ENCODE data around the gene CACNA2D4.

Gene CACNA2D4

GRCh38 chr12:1806301-1807086, 112.0 kb downstream of the CACNA2D4 start:
- no peak overlapping the region for H3K4me3 ChIP-seq (ENCODE audit: low read depth, low read length)

- H3K4me3 ChIP-seq (ENCODE audit: low read depth, low read length): no peak overlapping the region
These were observed 112.9 kb downstream of the CACNA2D4 start for GRCh38 chr12:1805441-1806081.

- no peak overlapping the region for H3K4me3 ChIP-seq (ENCODE audit: low read depth, low read length)
These were observed 113.7 kb downstream of the CACNA2D4 start for GRCh38 chr12:1804545-1805332.

- no peak overlapping the region for H3K4me3 ChIP-seq (ENCODE audit: low read depth, low read length)
These were observed 114.7 kb downstream of the CACNA2D4 start for GRCh38 chr12:1803736-1804135.

- H3K4me3 ChIP-seq (ENCODE audit: low read depth, low read length): no peak overlapping the region
These were observed 117.0 kb downstream of the CACNA2D4 start for GRCh38 chr12:1801303-1801975.

- no peak overlapping the region for H3K4me3 ChIP-seq (ENCODE audit: low read depth, low read length)
These were observed 117.8 kb downstream of the CACNA2D4 start for GRCh38 chr12:1800401-1801302.

- H3K4me3 ChIP-seq (ENCODE audit: low read depth, low read length): no peak overlapping the region
These were observed 118.5 kb downstream of the CACNA2D4 start for GRCh38 chr12:1799882-1800400.

- H3K4me3 ChIP-seq (ENCODE audit: low read depth, low read length): no peak overlapping the region
These were observed 119.2 kb downstream of the CACNA2D4 start for GRCh38 chr12:1799051-1799881.

GRCh38 chr12:1798641-1799020, 119.8 kb downstream of the CACNA2D4 start:
- H3K4me3 ChIP-seq (ENCODE audit: low read depth, low read length): no peak overlapping the region

GRCh38 chr12:1797991-1798640, 120.3 kb downstream of the CACNA2D4 start:
- H3K4me3 ChIP-seq (ENCODE audit: low read depth, low read length): no peak overlapping the region

- no peak overlapping the region for H3K4me3 ChIP-seq (ENCODE audit: low read depth, low read length)
These were observed 121.2 kb downstream of the CACNA2D4 start for GRCh38 chr12:1797011-1797901.

GRCh38 chr12:1796515-1797010, 121.9 kb downstream of the CACNA2D4 start:
- no peak overlapping the region for H3K4me3 ChIP-seq (ENCODE audit: low read depth, low read length)

- no peak overlapping the region for H3K4me3 ChIP-seq (ENCODE audit: low read depth, low read length)
These were observed 122.5 kb downstream of the CACNA2D4 start for GRCh38 chr12:1795785-1796514.

- H3K4me3 ChIP-seq (ENCODE audit: low read depth, low read length): no peak overlapping the region
These were observed 123.1 kb downstream of the CACNA2D4 start for GRCh38 chr12:1795221-1795784.

- no peak overlapping the region for H3K4me3 ChIP-seq (ENCODE audit: low read depth, low read length)
These were observed 123.9 kb downstream of the CACNA2D4 start for GRCh38 chr12:1794440-1795090.

Measured in iPS-11a (cell line).